GM20000 (cell line): ENCODE measurements around the gene ENTR1.

Experiments used
- DNase-seq: peaks from one replicate; pipeline ENCODE4 v3.0.0; 2012; ENCODE audit warnings: low spot score
- CTCF ChIP-seq: IDR thresholded peaks from 2 replicates; pipeline ENCODE4 v1.5.1; 2012; ENCODE audit warnings: mild to moderate bottlenecking, control low read depth; ENCODE audit errors: extremely low read depth, missing control alignments

Gene ENTR1

DNA sequence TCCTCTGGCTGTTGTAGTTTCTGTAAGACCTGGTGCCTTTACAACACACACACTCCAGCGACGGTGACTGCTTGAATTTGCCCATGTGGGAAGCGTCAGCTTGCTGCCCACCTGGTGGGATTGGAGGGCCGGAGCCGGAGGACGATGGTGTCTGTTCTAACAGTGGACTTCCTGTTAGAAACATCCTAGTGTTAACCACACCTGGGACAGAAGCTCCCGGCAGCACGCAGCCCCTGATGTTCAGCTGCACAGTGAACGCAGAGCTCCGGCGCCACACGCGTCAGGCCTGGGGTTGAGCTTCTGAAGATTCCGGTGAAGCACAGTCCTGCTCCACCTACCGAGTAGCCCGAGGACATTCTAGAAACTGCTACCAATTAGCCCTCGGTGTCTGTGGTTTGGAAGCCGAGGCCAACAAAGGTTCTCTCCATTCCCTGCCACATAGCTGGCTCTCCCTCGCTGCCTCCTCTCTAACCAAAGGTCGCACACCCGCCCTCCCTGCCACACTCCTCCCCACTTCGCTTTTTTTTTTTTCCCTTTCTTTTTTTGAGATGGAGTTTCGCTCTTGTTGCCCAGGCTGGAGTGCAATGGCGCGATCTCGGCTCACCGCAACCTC, 14.4 kb upstream of the ENTR1 start:
- no peak for DNase-seq

GRCh38 chr9:136423432-136424146, 13.2 kb upstream of the ENTR1 start:
- DNase-seq, result no peak
- no peak for TF ChIP-seq CTCF

More for the DNA sequence above, 14.4 kb upstream of the ENTR1 start:
- no peak for TF ChIP-seq CTCF

DNA sequence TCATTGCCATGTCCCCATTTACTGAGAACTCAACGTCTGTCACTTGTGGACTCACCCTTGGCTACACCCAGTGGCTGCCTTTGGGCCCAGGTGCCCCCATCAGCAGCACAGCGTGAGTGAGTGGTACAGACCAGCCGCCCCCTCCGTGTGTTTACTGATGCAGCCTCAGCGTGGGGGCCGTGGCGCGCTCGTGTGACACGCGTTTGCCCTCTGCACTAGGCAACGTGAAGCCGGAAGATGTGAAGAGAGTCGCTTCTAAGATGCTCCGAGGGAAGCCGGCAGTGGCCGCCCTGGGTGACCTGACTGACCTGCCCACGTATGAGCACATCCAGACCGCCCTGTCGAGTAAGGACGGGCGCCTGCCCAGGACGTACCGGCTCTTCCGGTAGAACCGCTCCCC, 12.5 kb upstream of the ENTR1 start:
- no peak for TF ChIP-seq CTCF
- no peak for DNase-seq

DNA sequence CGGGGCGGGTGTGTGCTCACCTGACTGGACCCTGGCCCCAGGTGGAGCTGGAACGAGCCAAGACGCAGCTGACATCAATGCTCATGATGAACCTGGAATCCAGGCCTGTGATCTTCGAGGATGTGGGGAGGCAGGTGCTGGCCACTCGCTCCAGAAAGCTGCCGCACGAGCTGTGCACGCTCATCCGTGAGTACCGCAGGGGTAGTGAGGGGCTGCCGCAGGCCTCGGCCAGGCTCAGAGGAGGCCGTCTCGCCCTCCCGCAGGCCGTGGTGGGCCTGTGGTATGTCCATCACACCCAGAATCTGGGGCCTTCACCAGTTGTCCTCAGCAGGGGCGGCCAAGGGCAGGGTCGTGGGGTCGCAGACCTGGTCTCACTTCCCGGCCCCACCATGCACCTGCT, 11.4 kb upstream of the ENTR1 start:
- DNase-seq, result no peak
- TF ChIP-seq CTCF, result no peak

GRCh38 chr9:136419092-136419420, 8.6 kb upstream of the ENTR1 start:
- TF ChIP-seq CTCF, result no peak
- DNase-seq, result no peak

- no peak for TF ChIP-seq CTCF
- DNase-seq, result no peak
These were observed 8.0 kb upstream of the ENTR1 start for GRCh38 chr9:136418182-136419091.

DNA sequence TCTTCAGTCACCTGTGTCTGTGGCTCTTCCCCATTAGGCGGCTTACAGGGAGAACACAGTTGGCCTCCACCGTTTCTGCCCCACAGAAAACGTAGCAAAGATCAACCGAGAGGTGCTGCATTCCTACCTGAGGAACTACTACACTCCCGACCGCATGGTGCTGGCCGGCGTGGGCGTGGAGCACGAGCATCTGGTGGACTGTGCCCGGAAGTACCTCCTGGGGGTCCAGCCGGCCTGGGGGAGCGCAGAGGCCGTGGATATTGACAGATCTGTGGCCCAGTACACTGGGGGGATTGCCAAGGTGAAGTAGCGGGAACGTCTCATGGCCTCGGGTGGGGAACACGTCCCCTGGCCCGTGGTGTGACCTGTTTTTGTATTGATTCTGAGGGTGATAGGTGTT, 6.5 kb upstream of the ENTR1 start:
- DNase-seq, result no peak
- no peak for TF ChIP-seq CTCF
